ENCODE measurements around the gene CCDC171.
"Not testable (repeated sequence)": the region's sequence is repeated elsewhere in the genome, so short reads cannot be mapped to it uniquely, and the experiment has no call there.

CCDC171 gene

GRCh38 chr9:15543047-15543813 lies 9.6 kb upstream of the CCDC171 start:
- in situ Hi-C loops (cut with HindIII; ENCODE audit: low pct_ligation_motif_present, low pct_unique_long_range_greater_than_20kb, low sequenced_read_pairs) = no loop called here
- DNase-seq = no peak

DNA sequence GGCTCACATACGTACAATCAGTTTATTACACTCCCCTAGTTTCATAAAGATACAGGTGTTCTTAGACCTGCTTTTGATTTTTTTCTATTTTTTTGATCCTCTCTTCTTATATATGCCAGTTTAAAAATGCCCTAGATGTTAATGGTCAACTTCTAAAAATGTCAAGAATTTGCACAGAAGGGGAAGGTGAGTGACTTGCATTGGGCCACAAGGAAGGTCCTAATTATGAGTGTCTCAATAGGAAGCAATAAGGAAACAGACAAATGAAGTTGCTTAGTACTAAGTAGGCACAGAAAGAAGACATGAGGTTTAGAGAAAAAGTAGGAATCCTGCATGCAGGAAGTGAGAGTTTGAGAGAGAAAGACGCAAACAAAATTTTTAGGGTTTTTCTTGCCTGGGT lies 3.2 kb upstream of the CCDC171 start:
- peak; percentile 25 for DNase-seq
- in situ Hi-C loops (cut with HindIII; ENCODE audit: low pct_ligation_motif_present, low pct_unique_long_range_greater_than_20kb, low sequenced_read_pairs) = no loop called here

DNA sequence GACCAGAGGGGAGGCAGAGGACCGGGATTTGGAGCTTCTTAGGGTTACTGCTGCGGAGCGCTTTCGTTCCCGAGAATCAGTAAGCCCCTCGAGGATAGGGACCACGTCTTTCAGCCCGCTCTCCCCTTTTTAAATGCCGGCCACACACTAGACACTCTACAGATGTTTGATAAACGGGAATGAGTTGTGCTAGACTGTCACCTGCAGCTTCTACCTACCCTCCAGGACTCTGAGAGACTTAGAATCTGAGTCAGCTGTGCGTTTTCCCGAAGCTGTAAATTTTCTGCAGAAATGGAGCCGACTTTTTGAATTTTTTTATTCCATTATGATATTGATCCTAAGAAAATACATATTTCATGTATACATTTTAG lies 670 bp downstream of the CCDC171 start:
- in situ Hi-C loops (cut with HindIII; ENCODE audit: low pct_ligation_motif_present, low pct_unique_long_range_greater_than_20kb, low sequenced_read_pairs) = no loop called here

GRCh38 chr9:15570769-15571168 lies 17.9 kb downstream of the CCDC171 start:
- no peak for DNase-seq
- in situ Hi-C loops (cut with HindIII; ENCODE audit: low pct_ligation_motif_present, low pct_unique_long_range_greater_than_20kb, low sequenced_read_pairs) = no loop called here

More for the DNA sequence above, 670 bp downstream of the CCDC171 start:
- DNase-seq = no peak

DNA sequence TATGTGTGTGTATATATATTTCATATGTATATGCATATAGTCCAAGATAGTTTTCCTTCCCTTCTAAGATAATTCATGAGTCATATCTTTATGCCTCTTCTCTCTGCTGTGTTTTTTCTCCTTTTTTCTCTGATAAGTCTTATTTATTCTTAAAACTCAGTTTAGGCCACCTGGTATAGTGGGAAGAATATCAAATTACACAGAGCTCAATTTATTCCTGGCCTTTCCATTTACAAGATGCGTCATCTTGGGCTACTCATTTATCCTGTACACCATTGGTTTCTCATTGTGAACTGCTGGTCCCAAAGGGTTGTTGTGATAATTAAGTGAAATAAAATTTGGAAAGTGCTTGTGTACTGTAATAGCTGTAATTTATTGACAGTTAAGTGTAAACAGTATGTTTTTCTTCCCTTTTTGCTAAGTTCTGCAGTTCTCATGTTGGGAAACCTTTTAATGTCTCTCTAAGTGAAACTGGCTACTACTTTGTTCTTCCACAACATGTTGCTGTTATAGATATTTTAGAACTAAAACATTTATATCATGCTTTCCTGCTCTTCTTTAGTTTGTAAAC lies 19.4 kb downstream of the CCDC171 start:
- in situ Hi-C loops (cut with HindIII; ENCODE audit: low pct_ligation_motif_present, low pct_unique_long_range_greater_than_20kb, low sequenced_read_pairs) = no loop called here
- no peak for DNase-seq

DNA sequence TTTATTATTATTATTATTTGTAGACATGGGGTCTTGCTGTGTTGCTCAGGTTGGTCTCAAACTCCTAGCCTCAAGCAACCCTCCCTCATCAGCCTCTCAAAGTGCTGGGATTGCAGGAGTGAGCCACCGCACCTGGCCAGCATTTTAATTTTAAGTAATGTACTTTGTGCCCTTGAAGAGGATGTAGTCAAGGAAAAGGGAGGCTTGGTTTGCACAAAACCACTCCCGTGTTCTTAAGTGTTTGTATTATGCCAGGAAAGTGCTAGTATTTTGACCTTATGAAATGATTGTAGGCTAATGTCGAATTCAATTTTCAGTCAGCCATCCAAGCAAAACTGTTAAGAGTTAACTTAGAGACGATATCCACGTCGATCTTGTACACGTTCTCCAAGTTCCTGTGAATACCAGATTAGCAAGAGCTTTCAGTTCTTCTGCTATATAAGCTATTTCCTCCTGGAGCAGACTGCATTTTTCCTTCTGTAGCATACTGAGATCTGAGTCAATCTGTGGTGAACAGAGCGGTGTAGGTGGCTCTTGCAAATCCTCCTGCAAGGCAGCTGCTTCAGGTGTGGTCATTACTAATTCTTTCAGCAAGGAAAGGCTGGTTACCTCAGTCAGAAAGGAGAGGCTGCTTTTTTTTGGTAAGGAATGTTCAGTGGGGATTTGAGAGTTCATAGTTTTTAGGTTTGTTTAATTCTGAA lies 23.7 kb downstream of the CCDC171 start:
- DNase-seq = no peak
- in situ Hi-C loops (cut with HindIII; ENCODE audit: low pct_ligation_motif_present, low pct_unique_long_range_greater_than_20kb, low sequenced_read_pairs) = no loop called here

- DNase-seq = no peak
- in situ Hi-C loops (cut with HindIII; ENCODE audit: low pct_ligation_motif_present, low pct_unique_long_range_greater_than_20kb, low sequenced_read_pairs) = no loop called here
These were observed 25.9 kb downstream of the CCDC171 start for GRCh38 chr9:15578714-15579113.

- DNase-seq = no peak
- in situ Hi-C loops (cut with HindIII; ENCODE audit: low pct_ligation_motif_present, low pct_unique_long_range_greater_than_20kb, low sequenced_read_pairs) = no loop called here
These were observed 31.5 kb downstream of the CCDC171 start for GRCh38 chr9:15584379-15584778.

DNA sequence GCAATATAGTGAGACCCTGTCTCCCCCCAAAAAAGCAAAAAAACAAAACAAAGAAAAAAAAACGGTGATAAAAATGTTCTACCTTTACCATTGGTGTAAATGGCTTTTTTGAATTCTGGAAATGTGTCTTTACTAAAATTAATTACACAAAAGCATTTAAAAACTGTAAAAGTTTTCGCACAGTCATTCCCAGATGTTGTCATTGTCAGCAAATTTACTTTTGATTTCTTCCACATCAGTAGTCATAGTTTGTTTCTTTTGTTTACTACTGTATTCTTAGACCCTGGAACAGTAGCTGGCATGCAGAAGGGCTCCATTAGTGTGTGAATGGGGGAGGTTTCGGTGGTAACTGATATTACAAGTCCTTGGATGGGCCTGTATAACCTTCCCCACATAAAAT lies 39.5 kb downstream of the CCDC171 start:
- DNase-seq = no peak
- in situ Hi-C loops (cut with HindIII; ENCODE audit: low pct_ligation_motif_present, low pct_unique_long_range_greater_than_20kb, low sequenced_read_pairs) = no loop called here

- in situ Hi-C loops (cut with HindIII; ENCODE audit: low pct_ligation_motif_present, low pct_unique_long_range_greater_than_20kb, low sequenced_read_pairs); DNase-seq: not testable (repeated sequence)
These were observed 40.1 kb downstream of the CCDC171 start for GRCh38 chr9:15592940-15593339.

GRCh38 chr9:15600666-15601330 lies 48.0 kb downstream of the CCDC171 start:
- in situ Hi-C loops (cut with HindIII; ENCODE audit: low pct_ligation_motif_present, low pct_unique_long_range_greater_than_20kb, low sequenced_read_pairs); DNase-seq: not testable (repeated sequence)

GRCh38 chr9:15606643-15607472 lies 54.0 kb downstream of the CCDC171 start:
- in situ Hi-C loops (cut with HindIII; ENCODE audit: low pct_ligation_motif_present, low pct_unique_long_range_greater_than_20kb, low sequenced_read_pairs) = no loop called here
- peak; percentile 54 for DNase-seq

- in situ Hi-C loops (cut with HindIII; ENCODE audit: low pct_ligation_motif_present, low pct_unique_long_range_greater_than_20kb, low sequenced_read_pairs) = no loop called here
These were observed 60.1 kb downstream of the CCDC171 start for GRCh38 chr9:15612962-15613361.

DNA sequence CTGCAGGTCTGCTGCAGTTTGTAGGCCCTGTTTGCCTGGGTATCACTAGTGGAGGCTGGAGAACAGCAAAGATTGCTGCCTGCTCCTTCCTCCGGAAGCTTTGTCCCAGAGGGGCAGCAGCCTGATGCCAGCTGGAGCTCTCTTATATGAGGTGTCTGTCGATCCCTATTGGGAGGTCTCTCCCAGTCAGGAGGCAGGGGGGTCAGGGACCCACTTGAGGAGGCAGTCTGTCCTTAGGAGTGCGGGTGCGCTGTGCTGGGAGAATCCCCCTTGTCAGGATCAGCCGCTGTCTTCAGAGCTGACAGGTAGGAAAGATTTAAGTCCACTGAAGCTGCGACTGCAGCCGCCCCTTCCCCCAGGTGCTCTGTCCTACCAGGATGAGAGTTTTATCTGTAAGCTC lies 64.9 kb downstream of the CCDC171 start:
- DNase-seq = no peak
- in situ Hi-C loops (cut with HindIII; ENCODE audit: low pct_ligation_motif_present, low pct_unique_long_range_greater_than_20kb, low sequenced_read_pairs) = no loop called here

More at GRCh38 chr9:15612962-15613361, 60.1 kb downstream of the CCDC171 start:
- no peak for DNase-seq

DNA sequence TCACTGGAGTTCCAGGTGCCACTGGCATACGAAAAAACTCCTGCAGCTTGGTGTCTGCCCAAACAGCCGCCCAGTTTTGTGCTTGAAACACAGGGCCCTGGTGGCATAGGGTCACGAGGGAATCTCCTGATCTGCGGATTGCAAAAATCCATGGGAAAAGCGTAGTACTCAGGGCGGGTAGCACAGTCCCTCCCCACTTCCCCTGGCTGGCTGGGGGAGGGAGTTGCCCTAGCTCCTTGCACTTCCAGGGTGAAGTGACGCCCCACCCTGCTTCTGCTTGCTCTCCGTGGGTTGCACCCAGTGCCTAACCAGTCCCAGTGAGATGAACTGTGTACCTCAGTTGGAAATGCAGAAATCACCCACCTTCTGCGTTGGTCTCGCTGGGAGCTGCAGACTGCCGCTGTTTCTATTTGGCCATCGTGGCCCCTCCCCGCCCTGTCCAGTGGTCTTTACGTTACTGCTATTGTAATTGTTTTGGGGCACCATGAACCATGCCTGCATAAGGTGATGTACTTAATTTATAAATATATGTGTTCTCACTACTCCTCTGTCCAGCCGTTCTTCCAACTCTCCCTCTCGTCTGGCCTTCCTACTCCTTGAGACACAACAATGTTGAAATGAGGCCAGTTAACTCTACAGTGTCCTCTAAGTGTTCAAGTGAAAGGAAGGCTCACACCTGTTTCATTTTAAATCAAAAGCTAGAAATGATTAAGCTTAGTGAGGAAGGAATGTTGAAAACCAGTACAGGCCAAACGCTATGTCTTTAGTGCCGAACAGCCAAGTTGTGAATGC lies 65.9 kb downstream of the CCDC171 start:
- DNase-seq = no peak
- in situ Hi-C loops (cut with HindIII; ENCODE audit: low pct_ligation_motif_present, low pct_unique_long_range_greater_than_20kb, low sequenced_read_pairs) = no loop called here

DNA sequence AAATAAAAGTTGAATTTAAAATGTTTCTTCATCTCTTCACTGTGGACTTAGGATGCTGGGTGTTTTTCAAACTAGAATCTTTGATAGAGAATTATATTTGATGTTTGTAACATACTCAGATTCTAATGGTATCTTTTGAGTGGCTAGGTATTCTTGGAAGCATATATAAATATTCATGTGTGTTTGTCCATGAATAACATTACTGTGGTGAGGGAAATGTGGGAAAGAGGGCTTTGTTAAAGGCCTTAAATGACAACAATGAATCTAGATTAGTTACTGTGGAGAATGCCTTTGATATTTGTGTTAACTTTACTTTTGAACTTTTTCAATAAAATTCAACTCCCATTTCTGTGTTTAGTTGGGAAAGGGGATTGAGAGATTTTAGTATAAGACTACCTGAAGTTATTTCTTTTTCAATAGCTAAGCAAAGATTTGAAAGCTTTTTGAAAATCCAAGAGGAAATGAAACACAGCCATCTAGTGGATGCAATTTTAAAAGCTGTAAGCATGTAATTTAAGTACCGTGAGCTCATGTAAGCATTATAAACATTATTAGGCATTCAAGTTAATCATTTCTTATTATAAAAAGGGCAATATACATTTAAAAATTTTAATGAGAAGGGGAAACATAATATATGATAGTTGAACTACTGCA lies 69.6 kb downstream of the CCDC171 start:
- in situ Hi-C loops (cut with HindIII; ENCODE audit: low pct_ligation_motif_present, low pct_unique_long_range_greater_than_20kb, low sequenced_read_pairs) = no loop called here
- peak; percentile 20 for DNase-seq

DNA sequence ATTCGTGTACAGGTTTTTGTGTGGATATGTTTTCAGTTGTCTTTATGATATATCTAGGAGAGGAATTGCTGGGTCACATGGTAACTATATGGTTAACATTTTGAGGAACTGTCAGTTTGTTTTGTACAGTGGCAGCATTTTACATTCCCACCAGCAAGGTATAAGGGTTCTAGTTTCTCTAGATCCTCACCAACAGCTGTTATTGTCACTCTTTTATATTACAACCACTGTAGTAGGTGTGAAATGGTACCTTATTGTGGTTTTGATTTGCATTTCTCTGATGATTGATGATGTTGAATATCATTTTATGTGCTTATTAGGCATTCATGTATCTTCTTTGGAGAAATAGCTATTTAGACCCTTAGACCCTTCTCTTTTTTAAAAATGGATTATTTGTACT lies 82.9 kb downstream of the CCDC171 start:
- DNase-seq = no peak
- in situ Hi-C loops (cut with HindIII; ENCODE audit: low pct_ligation_motif_present, low pct_unique_long_range_greater_than_20kb, low sequenced_read_pairs) = no loop called here

Data from ACHN (cell line).